ENCODE results near the gene ORAI2. TPM values are rescaled to one million over a fixed set of nuclear protein-coding genes. Genes with fewer than 3 reads are reported as not detected.
"Not testable (repeated sequence)": the region's sequence is repeated elsewhere in the genome, so short reads cannot be mapped to it uniquely, and the experiment has no call there.

ORAI2 gene
- total RNA-seq, 1 donor from 2014 or later = 3.6 TPM

GRCh38 chr7:102497308-102497707 is 63.9 kb downstream of the ORAI2 start:
- not testable (repeated sequence) for DNase-seq (ENCODE audit: low spot score)

GRCh38 chr7:102498321-102498720 is 64.9 kb downstream of the ORAI2 start:
- DNase-seq (ENCODE audit: low spot score) = not testable (repeated sequence)

- not testable (repeated sequence) for DNase-seq (ENCODE audit: low spot score)
These were observed 69.8 kb downstream of the ORAI2 start for GRCh38 chr7:102503141-102503540.

GRCh38 chr7:102505298-102506185 is 72.2 kb downstream of the ORAI2 start:
- not testable (repeated sequence) for DNase-seq (ENCODE audit: low spot score)

Other genes with a start within 250 kb of the ORAI2 start
- gene SH2B2, start 146.7 kb upstream of the ORAI2 start, total RNA-seq (ENCODE audit: insufficient read depth, low replicate concordance) = 0.96 TPM
- not detected for gene SPDYE6, start 77.1 kb upstream of the ORAI2 start, total RNA-seq (ENCODE audit: insufficient read depth, low replicate concordance)
- 21.2 TPM for gene PRKRIP1, start 37.2 kb upstream of the ORAI2 start, total RNA-seq (ENCODE audit: insufficient read depth, low replicate concordance)
- 32.0 TPM for gene ALKBH4, start 31.3 kb downstream of the ORAI2 start, total RNA-seq (ENCODE audit: insufficient read depth, low replicate concordance)
- 14.0 TPM for gene LRWD1, start 31.4 kb downstream of the ORAI2 start, total RNA-seq (ENCODE audit: insufficient read depth, low replicate concordance)
- 5.5 TPM for gene POLR2J, start 45.3 kb downstream of the ORAI2 start, total RNA-seq (ENCODE audit: insufficient read depth, low replicate concordance)
- 1.4 TPM for gene RASA4B, start 84.2 kb downstream of the ORAI2 start, total RNA-seq (ENCODE audit: insufficient read depth, low replicate concordance)
- gene UPK3BL2, start 110.1 kb downstream of the ORAI2 start, total RNA-seq (ENCODE audit: insufficient read depth, low replicate concordance) = 21.9 TPM
- gene SPDYE2, start 117.7 kb downstream of the ORAI2 start, total RNA-seq (ENCODE audit: insufficient read depth, low replicate concordance) = 2.6 TPM
- gene POLR2J3, start 139.0 kb downstream of the ORAI2 start, total RNA-seq (ENCODE audit: insufficient read depth, low replicate concordance) = 27.0 TPM
- gene RASA4, start 183.2 kb downstream of the ORAI2 start, total RNA-seq (ENCODE audit: insufficient read depth, low replicate concordance) = 9.9 TPM
- gene UPK3BL1, start 209.2 kb downstream of the ORAI2 start, total RNA-seq (ENCODE audit: insufficient read depth, low replicate concordance) = 142 TPM
- gene SPDYE2B, start 216.7 kb downstream of the ORAI2 start, total RNA-seq (ENCODE audit: insufficient read depth, low replicate concordance) = 2.6 TPM
- 6.0 TPM for gene POLR2J2, start 238.1 kb downstream of the ORAI2 start, total RNA-seq (ENCODE audit: insufficient read depth, low replicate concordance)